WTC11 (cell line): Measurements from ENCODE around the gene NEURL2. TPM values are rescaled to one million over a fixed set of nuclear protein-coding genes. Genes with fewer than 3 reads are reported as not detected.

Experiments used
- ATAC-seq: fragments of 200-7000 bp; cut with Tn5 transposase; 2 replicates; pipeline ENCODE4 v1.10.0; 2021; ENCODE audit warnings: mild to moderate bottlenecking, moderate library complexity
- CTCF ChIA-PET: fragments of 300-600 bp; sonication (Branson Sonifier 250); formaldehyde crosslinking; loops from one replicate; lab custom pipeline; 2021; ENCODE audit warnings: antibody characterized with exemption; lab: Charles Lee
- POLR2A ChIA-PET: fragments of 350-600 bp; sonication (Branson Sonifier 250); formaldehyde crosslinking; loops from one replicate; lab custom pipeline; 2021; ENCODE audit warnings: antibody characterized with exemption; lab: Charles Lee
- DNase-seq: peaks from one replicate; pipeline ENCODE4 v3.0.0; 2021; ENCODE audit warnings: low spot score
- H3K27ac Mint-ChIP-seq: 2 replicates; pipeline ENCODE4 v1.8.0; 2021; ENCODE audit warnings: mixed read lengths
- H3K27me3 Mint-ChIP-seq: 2 replicates; pipeline ENCODE4 v1.8.0; 2021; ENCODE audit warnings: low read depth, mild to moderate bottlenecking, moderate library complexity, mixed read lengths
- H3K36me3 Mint-ChIP-seq: 2 replicates; pipeline ENCODE4 v1.8.0; 2021; ENCODE audit warnings: mixed read lengths
- H3K4me1 Mint-ChIP-seq: 2 replicates; pipeline ENCODE4 v1.8.0; 2022; ENCODE audit warnings: mixed read lengths
- H3K4me3 Mint-ChIP-seq: 2 replicates; pipeline ENCODE4 v1.8.0; 2021; ENCODE audit warnings: mild to moderate bottlenecking, moderate library complexity, mixed read lengths
- H3K9me3 Mint-ChIP-seq: 2 replicates; pipeline ENCODE4 v1.8.0; 2021; ENCODE audit warnings: mixed read lengths
- CREB1 ChIP-seq: sonication (generic); formaldehyde crosslinking; IDR thresholded peaks from 2 replicates; pipeline ENCODE4 v1.8.0; 2023; ENCODE audit warnings: mild to moderate bottlenecking, missing genetic modification reagents
- E2F4 ChIP-seq: sonication (generic); formaldehyde crosslinking; IDR thresholded peaks from 2 replicates; pipeline ENCODE4 v1.8.1; 2022; ENCODE audit warnings: low read depth, mild to moderate bottlenecking, moderate library complexity, missing genetic modification reagents, borderline replicate concordance
- GABPB1 ChIP-seq: sonication (generic); formaldehyde crosslinking; IDR thresholded peaks from 2 replicates; pipeline ENCODE4 v1.8.1; 2023; ENCODE audit warnings: mild to moderate bottlenecking, missing genetic modification reagents
- GRHL2 ChIP-seq: fragments of 250-450 bp; sonication (Bioruptor Pico); IDR thresholded peaks from 2 replicates; pipeline ENCODE4 v1.8.0; 2022; ENCODE audit warnings: mild to moderate bottlenecking, moderate library complexity; ENCODE audit not compliant: insufficient replicate concordance, severe bottlenecking
- GTF2I ChIP-seq: fragments of 250-450 bp; sonication (Bioruptor Pico); conservative IDR thresholded peaks from 2 replicates; pipeline ENCODE4 v1.4.0; 2021; ENCODE audit warnings: mild to moderate bottlenecking
- JAZF1 ChIP-seq: fragments of 250-450 bp; sonication (Bioruptor Pico); IDR thresholded peaks from 2 replicates; pipeline ENCODE4 v1.9.0; 2021; ENCODE audit warnings: moderate library complexity, mild to moderate bottlenecking, inconsistent platforms
- JUN ChIP-seq: sonication (generic); formaldehyde crosslinking; IDR thresholded peaks from 2 replicates; pipeline ENCODE4 v1.8.0; 2023; ENCODE audit warnings: mild to moderate bottlenecking, missing genetic modification reagents
- NFE2L1 ChIP-seq: sonication (generic); formaldehyde crosslinking; IDR thresholded peaks from 2 replicates; pipeline ENCODE4 v1.8.1; 2023; ENCODE audit warnings: missing genetic modification reagents
- SOX15 ChIP-seq: fragments of 250-450 bp; sonication (Bioruptor Pico); IDR thresholded peaks from 2 replicates; pipeline ENCODE4 v1.9.0; 2021; ENCODE audit warnings: mild to moderate bottlenecking
- TEAD1 ChIP-seq: sonication (generic); formaldehyde crosslinking; IDR thresholded peaks from 2 replicates; pipeline ENCODE4 v1.8.0; 2022; ENCODE audit warnings: mild to moderate bottlenecking, missing genetic modification reagents
- TP53 ChIP-seq: sonication (generic); formaldehyde crosslinking; IDR thresholded peaks from 2 replicates; pipeline ENCODE4 v1.8.1; 2023; ENCODE audit warnings: mild to moderate bottlenecking, missing genetic modification reagents
- ZBTB21 ChIP-seq: sonication (generic); formaldehyde crosslinking; IDR thresholded peaks from 2 replicates; pipeline ENCODE4 v1.8.1; 2023; ENCODE audit warnings: mild to moderate bottlenecking, missing genetic modification reagents, borderline replicate concordance
- ZNF232 ChIP-seq: sonication (generic); formaldehyde crosslinking; IDR thresholded peaks from 2 replicates; pipeline ENCODE4 v1.8.0; 2022; ENCODE audit warnings: mild to moderate bottlenecking, missing genetic modification reagents
- ZNF532 ChIP-seq: fragments of 250-450 bp; sonication (Bioruptor Pico); IDR thresholded peaks from 2 replicates; pipeline ENCODE4 v1.9.0; 2021; ENCODE audit warnings: mild to moderate bottlenecking, borderline replicate concordance
- total RNA-seq: library from RNA; stranded (reverse); gene quantifications from 3 replicates; pipeline ENCODE4 v1.2.3, GENCODE V29; 2021
- TF ChIP-seq, protein P1 (sequence below): fragments of 250-450 bp; sonication (Bioruptor Pico); IDR thresholded peaks from 2 replicates; pipeline ENCODE4 v1.8.0; 2021; ENCODE audit warnings: mild to moderate bottlenecking
- TF ChIP-seq, protein P2 (sequence below): sonication (generic); formaldehyde crosslinking; IDR thresholded peaks from 2 replicates; pipeline ENCODE4 v1.8.0; 2022; ENCODE audit warnings: mild to moderate bottlenecking, missing genetic modification reagents

The NEURL2 gene
- total RNA-seq, 1 experiment from 2014 or later: 6.6 TPM

DNA sequence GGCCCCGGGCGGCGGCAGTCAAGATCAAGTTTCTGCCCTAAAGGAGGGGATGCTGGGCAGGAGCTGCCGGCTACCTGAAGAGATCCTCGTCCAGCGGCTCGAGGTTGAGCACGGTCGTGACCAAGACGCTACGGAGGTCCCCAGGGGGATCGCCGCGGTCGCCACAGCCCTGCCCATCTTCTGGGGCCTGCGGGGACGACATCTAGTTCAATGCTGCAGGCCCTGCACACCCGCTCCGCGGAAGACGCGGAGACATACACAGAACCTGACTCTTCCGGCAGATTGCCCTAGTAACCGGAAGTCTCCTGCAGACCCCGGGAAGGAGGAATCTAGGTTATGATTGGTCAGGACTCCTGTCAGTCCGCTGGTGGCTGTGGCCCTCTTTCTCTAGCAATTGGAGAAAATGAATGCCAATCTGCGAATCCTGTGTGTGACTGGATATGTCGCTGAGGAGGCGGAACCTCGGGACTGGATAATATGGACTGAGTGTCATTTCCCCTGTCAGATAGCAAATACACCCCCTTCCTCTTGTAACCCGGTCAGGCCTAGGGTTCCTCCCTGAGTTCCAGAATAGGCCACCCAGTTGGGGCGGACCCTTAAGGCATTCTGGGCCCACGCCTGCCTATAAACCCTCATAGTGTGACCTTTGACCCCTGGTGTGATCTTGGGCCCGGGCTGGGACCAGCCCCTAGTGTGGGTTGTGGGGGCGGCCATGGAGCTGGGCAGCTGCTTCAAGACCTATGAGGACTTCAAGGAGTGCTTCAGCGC, 33.7 kb downstream of the NEURL2 start, which contains the start of the genes ACOT8 and ZSWIM3 (continued):
- TF ChIP-seq TP53 (CRISPR knock-in tag) (no peak), E2F4 (CRISPR knock-in tag) (no peak), GTF2I (CRISPR knock-in tag) (no peak), ZBTB21 (no peak), ZNF232 (CRISPR knock-in tag) (no peak), CREB1 (CRISPR knock-in tag) (no peak)
- TF ChIP-seq, protein P1, sequence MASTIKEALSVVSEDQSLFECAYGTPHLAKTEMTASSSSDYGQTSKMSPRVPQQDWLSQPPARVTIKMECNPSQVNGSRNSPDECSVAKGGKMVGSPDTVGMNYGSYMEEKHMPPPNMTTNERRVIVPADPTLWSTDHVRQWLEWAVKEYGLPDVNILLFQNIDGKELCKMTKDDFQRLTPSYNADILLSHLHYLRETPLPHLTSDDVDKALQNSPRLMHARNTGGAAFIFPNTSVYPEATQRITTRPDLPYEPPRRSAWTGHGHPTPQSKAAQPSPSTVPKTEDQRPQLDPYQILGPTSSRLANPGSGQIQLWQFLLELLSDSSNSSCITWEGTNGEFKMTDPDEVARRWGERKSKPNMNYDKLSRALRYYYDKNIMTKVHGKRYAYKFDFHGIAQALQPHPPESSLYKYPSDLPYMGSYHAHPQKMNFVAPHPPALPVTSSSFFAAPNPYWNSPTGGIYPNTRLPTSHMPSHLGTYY (CRISPR knock-in tag): no peak
- TF ChIP-seq, all 79 proteins: peak for 7

GRCh38 chr20:45853484-45853883, 37.5 kb downstream of the NEURL2 start:
- CTCF ChIA-PET: interaction anchor here (0.8 to 3.5 kb wide), 5 partner anchors 29 to 82 kb away, joined by 3 to 19 read pairs (median 6); partner anchors contain the start of genes CTSA and NEURL2
- Mint-ChIP-seq H3K4me3 (peak overlapping the region; percentile 38), H3K9me3 (no peaks in the 10 kb centered on the region), H3K36me3 (peaks cover 19% of the 10 kb centered on the region; the same call in 1 of the 2 replicates), H3K27ac (peak overlapping the region; percentile 94), H3K4me1 (peaks cover 57% of the 10 kb centered on the region), H3K27me3 (no peaks in the 10 kb centered on the region)
- POLR2A ChIA-PET: interaction anchor here (1.4 kb wide), 1 partner anchor 37 kb away, joined by 4 read pairs; the partner anchor contains the start of genes CTSA and NEURL2
- ATAC-seq (peak; percentile 4), DNase-seq (no peak)
- TF ChIP-seq GRHL2 (no peak), JAZF1 (peak; percentile 70; the same call in 1 of the 2 replicates)

DNA sequence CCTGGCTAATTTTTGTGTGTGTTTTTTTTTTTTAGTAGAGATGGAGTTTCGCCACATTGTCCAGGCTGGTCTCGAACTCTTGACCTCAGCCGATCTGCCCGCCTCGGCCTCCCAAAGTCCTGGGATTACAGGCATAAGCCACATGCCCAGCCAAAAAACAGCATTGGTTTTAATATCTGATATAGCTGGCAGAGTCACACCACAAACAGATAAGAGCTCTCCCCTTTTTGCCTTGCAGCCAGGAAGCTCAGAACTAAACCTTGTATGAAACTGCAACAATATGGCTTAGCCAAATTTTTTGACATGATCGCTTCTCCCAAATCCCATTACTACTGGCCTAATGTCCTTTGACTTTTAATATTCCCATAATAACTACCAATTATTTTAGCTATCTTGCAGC, 38.7 kb downstream of the NEURL2 start:
- Mint-ChIP-seq H3K36me3 (peaks cover 24% of the 10 kb centered on the region; the same call in 1 of the 2 replicates), H3K27me3 (no peaks in the 10 kb centered on the region), H3K27ac (peak overlapping the region; percentile 60; the same call in 1 of the 2 replicates), H3K4me3 (no peak overlapping the region), H3K4me1 (peaks cover 52% of the 10 kb centered on the region), H3K9me3 (no peaks in the 10 kb centered on the region)
- DNase-seq (no peak), ATAC-seq (no peak)
- TF ChIP-seq, protein P2, sequence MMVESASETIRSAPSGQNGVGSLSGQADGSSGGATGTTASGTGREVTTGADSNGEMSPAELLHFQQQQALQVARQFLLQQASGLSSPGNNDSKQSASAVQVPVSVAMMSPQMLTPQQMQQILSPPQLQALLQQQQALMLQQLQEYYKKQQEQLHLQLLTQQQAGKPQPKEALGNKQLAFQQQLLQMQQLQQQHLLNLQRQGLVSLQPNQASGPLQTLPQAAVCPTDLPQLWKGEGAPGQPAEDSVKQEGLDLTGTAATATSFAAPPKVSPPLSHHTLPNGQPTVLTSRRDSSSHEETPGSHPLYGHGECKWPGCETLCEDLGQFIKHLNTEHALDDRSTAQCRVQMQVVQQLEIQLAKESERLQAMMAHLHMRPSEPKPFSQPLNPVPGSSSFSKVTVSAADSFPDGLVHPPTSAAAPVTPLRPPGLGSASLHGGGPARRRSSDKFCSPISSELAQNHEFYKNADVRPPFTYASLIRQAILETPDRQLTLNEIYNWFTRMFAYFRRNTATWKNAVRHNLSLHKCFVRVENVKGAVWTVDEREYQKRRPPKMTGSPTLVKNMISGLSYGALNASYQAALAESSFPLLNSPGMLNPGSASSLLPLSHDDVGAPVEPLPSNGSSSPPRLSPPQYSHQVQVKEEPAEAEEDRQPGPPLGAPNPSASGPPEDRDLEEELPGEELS (CRISPR knock-in tag): no peak
- TF ChIP-seq TEAD1 (CRISPR knock-in tag) (no peak), JUN (CRISPR knock-in tag) (no peak), ZNF532 (CRISPR knock-in tag) (no peak), CREB1 (CRISPR knock-in tag) (no peak), NFE2L1 (CRISPR knock-in tag) (no peak), GABPB1 (CRISPR knock-in tag) (no peak), SOX15 (no peak)
- ChIA-PET CTCF (interaction anchor here (0.7 to 3.5 kb wide), 7 partner anchors 11 to 159 kb away, joined by 3 to 19 read pairs (median 5); partner anchors contain the start of genes CTSA, NEURL2 and ZSWIM1), POLR2A (interaction anchor here (0.7 kb wide), 1 partner anchor 57 kb away, joined by 4 read pairs; no protein-coding TSS in a partner anchor)
